Glutamatergic neuron (in vitro differentiated cells): ENCODE measurements around the gene PNMA1. TPM values are rescaled to one million over a fixed set of nuclear protein-coding genes. Genes with fewer than 3 reads are reported as not detected.

Experiments used
- DNase-seq: peaks from one replicate; pipeline ENCODE4 v3.0.0; 2022
- H3K27ac Mint-ChIP-seq: one replicate; pipeline ENCODE4 v1.8.0; 2020; ENCODE audit warnings: mild to moderate bottlenecking, mixed read lengths, inconsistent platforms; ENCODE audit not compliant: unreplicated experiment
- H3K27me3 Mint-ChIP-seq: one replicate; pipeline ENCODE4 v1.8.0; 2020; ENCODE audit warnings: mild to moderate bottlenecking, moderate library complexity, mixed read lengths, inconsistent platforms; ENCODE audit not compliant: unreplicated experiment
- H3K36me3 Mint-ChIP-seq: one replicate; pipeline ENCODE4 v1.8.0; 2020; ENCODE audit warnings: mild to moderate bottlenecking, mixed read lengths, inconsistent platforms; ENCODE audit not compliant: unreplicated experiment
- H3K4me1 Mint-ChIP-seq: one replicate; pipeline ENCODE4 v1.8.0; 2020; ENCODE audit warnings: mild to moderate bottlenecking, low read depth, mixed read lengths, inconsistent platforms; ENCODE audit not compliant: unreplicated experiment
- H3K4me3 Mint-ChIP-seq: one replicate; pipeline ENCODE4 v1.8.0; 2020; ENCODE audit warnings: mild to moderate bottlenecking, mixed read lengths, inconsistent platforms; ENCODE audit not compliant: unreplicated experiment
- H3K9me3 Mint-ChIP-seq: one replicate; pipeline ENCODE4 v1.8.0; 2020; ENCODE audit warnings: mild to moderate bottlenecking, moderate library complexity, mixed read lengths, inconsistent platforms; ENCODE audit not compliant: unreplicated experiment
- CTCF ChIP-seq: fragments of 200-600 bp; sonication (generic); IDR thresholded peaks from one replicate; pipeline ENCODE4 v1.5.0; 2021; ENCODE audit not compliant: partially characterized antibody, unreplicated experiment
- total RNA-seq: library from RNA; stranded (reverse); fragmentation: NEBNext Ultra II Directional; extraction: Animal tissue kit (Norgen Biotek cat#: 25700); gene quantifications from one replicate; pipeline ENCODE4 v1.2.1, GENCODE V29; 2021; ENCODE audit not compliant: unreplicated experiment

The PNMA1 gene
- total RNA-seq, 1 donor from 2014 or later, result 145 TPM

GRCh38 chr14:73666583-73666982 lies 47.6 kb downstream of the PNMA1 start:
- Mint-ChIP-seq H3K27ac (no peak overlapping the region), H3K36me3 (no peaks in the 10 kb centered on the region), H3K9me3 (no peaks in the 10 kb centered on the region), H3K4me3 (no peak overlapping the region), H3K4me1 (no peaks in the 10 kb centered on the region), H3K27me3 (no peaks in the 10 kb centered on the region)
- no peak for TF ChIP-seq CTCF
- no peak for DNase-seq

GRCh38 chr14:73665130-73665529 lies 49.1 kb downstream of the PNMA1 start:
- Mint-ChIP-seq H3K36me3 (no peaks in the 10 kb centered on the region), H3K27me3 (no peaks in the 10 kb centered on the region), H3K4me1 (no peaks in the 10 kb centered on the region), H3K27ac (no peak overlapping the region), H3K9me3 (no peaks in the 10 kb centered on the region), H3K4me3 (no peak overlapping the region)
- TF ChIP-seq CTCF, result no peak
- DNase-seq, result no peak

- Mint-ChIP-seq H3K36me3 (no peaks in the 10 kb centered on the region), H3K27me3 (no peaks in the 10 kb centered on the region), H3K27ac (no peak overlapping the region), H3K4me1 (no peaks in the 10 kb centered on the region), H3K9me3 (no peaks in the 10 kb centered on the region), H3K4me3 (no peak overlapping the region)
- DNase-seq, result no peak
- no peak for TF ChIP-seq CTCF
These were observed 50.5 kb downstream of the PNMA1 start for GRCh38 chr14:73663548-73664212.

GRCh38 chr14:73662487-73662943 lies 51.7 kb downstream of the PNMA1 start:
- no peak for TF ChIP-seq CTCF
- no peaks in the 10 kb centered on the region for H3K27me3 Mint-ChIP-seq
- H3K4me1 Mint-ChIP-seq, result no peaks in the 10 kb centered on the region
- H3K36me3 Mint-ChIP-seq, result no peaks in the 10 kb centered on the region
- no peak overlapping the region for H3K27ac Mint-ChIP-seq
- H3K4me3 Mint-ChIP-seq, result no peak overlapping the region
- DNase-seq, result no peak
- no peaks in the 10 kb centered on the region for H3K9me3 Mint-ChIP-seq

GRCh38 chr14:73661872-73662271 lies 52.3 kb downstream of the PNMA1 start:
- Mint-ChIP-seq H3K36me3 (no peaks in the 10 kb centered on the region), H3K4me3 (no peak overlapping the region), H3K27me3 (no peaks in the 10 kb centered on the region), H3K9me3 (no peaks in the 10 kb centered on the region), H3K4me1 (no peaks in the 10 kb centered on the region), H3K27ac (no peak overlapping the region)
- DNase-seq, result no peak
- TF ChIP-seq CTCF, result no peak
